Mesothelial cell of epicardium (in vitro differentiated cells): ENCODE measurements around the gene SETMAR. TPM values are rescaled to one million over a fixed set of nuclear protein-coding genes. Genes with fewer than 3 reads are reported as not detected.

Source experiments
- DNase-seq, 2 experiments: peaks; one replicate each; pipeline ENCODE4 v3.0.0; 2021; ENCODE audit warnings: low spot score in 2 of 2; ENCODE audit not compliant: unreplicated experiment in 2 of 2
- H3K27ac Mint-ChIP-seq: 2 replicates; pipeline ENCODE4 v1.8.0; 2021; ENCODE audit warnings: mixed read lengths
- H3K27me3 Mint-ChIP-seq: 2 replicates; pipeline ENCODE4 v1.8.0; 2021; ENCODE audit warnings: low read depth, mixed read lengths
- H3K36me3 Mint-ChIP-seq: 2 replicates; pipeline ENCODE4 v1.8.0; 2021; ENCODE audit warnings: mixed read lengths
- H3K4me1 Mint-ChIP-seq: 2 replicates; pipeline ENCODE4 v1.8.0; 2021; ENCODE audit warnings: mixed read lengths
- H3K4me3 Mint-ChIP-seq: 2 replicates; pipeline ENCODE4 v1.8.0; 2021; ENCODE audit warnings: mild to moderate bottlenecking, moderate library complexity, mixed read lengths
- H3K9me3 Mint-ChIP-seq: 2 replicates; pipeline ENCODE4 v1.8.0; 2021; ENCODE audit warnings: mixed read lengths
- CTCF ChIP-seq: fragments of 200-600 bp; sonication (generic); IDR thresholded peaks from one replicate; pipeline ENCODE4 v1.5.0; 2021; ENCODE audit warnings: antibody characterized with exemption; ENCODE audit not compliant: unreplicated experiment
- total RNA-seq: library from RNA; stranded (reverse); gene quantifications from 3 replicates; pipeline ENCODE4 v1.2.1, GENCODE V29; 2021

SETMAR gene
- total RNA-seq, 1 donor from 2014 or later: 32.3 TPM

DNA sequence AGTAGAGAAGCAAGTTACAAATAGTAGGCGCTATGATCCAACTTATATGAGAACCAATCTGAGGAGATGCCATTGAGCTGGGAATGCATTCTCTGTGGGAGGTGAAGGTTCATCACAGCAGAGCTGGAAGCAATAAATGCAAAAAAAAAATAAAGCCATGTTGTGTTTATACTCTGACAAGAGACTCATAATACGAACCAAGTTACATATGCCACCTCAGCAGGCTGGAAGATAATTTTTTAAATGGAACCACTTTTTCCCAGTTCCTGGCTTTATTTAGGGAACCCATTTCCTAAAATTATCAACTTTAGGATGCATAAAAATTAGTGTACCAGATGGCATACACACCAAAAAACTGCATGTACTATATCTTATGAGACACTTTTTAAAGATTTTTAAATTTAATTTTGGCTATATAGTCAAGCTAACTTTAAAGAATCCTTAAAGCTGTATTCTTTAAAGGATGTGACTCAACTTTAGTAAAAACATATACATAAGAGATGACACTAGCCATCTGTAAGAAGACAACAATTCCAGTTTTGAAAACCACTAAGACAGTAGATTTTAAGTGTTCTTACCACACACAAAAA lies 23.6 kb upstream of the SETMAR start:
- no peaks in the 10 kb centered on the region for H3K36me3 Mint-ChIP-seq
- peaks cover 4% of the 10 kb centered on the region for H3K4me1 Mint-ChIP-seq
- no peak for DNase-seq
- no peak for TF ChIP-seq CTCF
- H3K9me3 Mint-ChIP-seq: no peaks in the 10 kb centered on the region
- peaks cover 2% of the 10 kb centered on the region for H3K27me3 Mint-ChIP-seq
- no peak overlapping the region for H3K4me3 Mint-ChIP-seq
- no peak overlapping the region for H3K27ac Mint-ChIP-seq

DNA sequence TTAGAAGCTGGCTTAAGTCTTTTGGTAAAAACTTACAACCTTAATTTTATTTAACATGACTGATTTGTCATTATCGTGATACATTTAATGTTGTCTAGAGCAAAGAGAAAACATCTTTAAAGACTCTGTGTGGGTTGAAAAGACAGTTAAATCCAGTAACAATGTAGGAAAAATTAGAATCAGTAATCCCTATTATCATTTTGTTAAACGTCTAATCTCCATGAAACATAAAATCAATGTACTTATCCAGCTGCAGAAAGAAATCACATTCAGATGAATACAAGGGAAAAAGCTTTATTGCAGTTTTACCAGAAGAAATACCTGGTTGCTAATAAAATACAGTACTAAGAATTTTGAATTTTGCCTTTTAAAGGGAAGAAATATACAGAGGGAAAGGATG lies 21.2 kb upstream of the SETMAR start:
- no peak for TF ChIP-seq CTCF
- H3K27ac Mint-ChIP-seq: no peak overlapping the region
- H3K9me3 Mint-ChIP-seq: no peaks in the 10 kb centered on the region
- H3K27me3 Mint-ChIP-seq: peaks cover 2% of the 10 kb centered on the region
- H3K4me3 Mint-ChIP-seq: no peak overlapping the region
- H3K4me1 Mint-ChIP-seq: peaks cover 15% of the 10 kb centered on the region
- H3K36me3 Mint-ChIP-seq: no peaks in the 10 kb centered on the region
- DNase-seq: no peak

GRCh38 chr3:4284865-4285264 lies 18.3 kb upstream of the SETMAR start:
- Mint-ChIP-seq H3K9me3 (no peaks in the 10 kb centered on the region), H3K4me1 (peaks cover 15% of the 10 kb centered on the region), H3K27ac (no peak overlapping the region), H3K4me3 (no peak overlapping the region), H3K36me3 (no peaks in the 10 kb centered on the region), H3K27me3 (peaks cover 2% of the 10 kb centered on the region)
- no peak for DNase-seq
- TF ChIP-seq CTCF: no peak

- Mint-ChIP-seq H3K27me3 (no peaks in the 10 kb centered on the region), H3K27ac (no peak overlapping the region), H3K4me1 (peaks cover 25% of the 10 kb centered on the region), H3K4me3 (no peak overlapping the region), H3K9me3 (no peaks in the 10 kb centered on the region), H3K36me3 (no peaks in the 10 kb centered on the region)
- TF ChIP-seq CTCF: no peak
- DNase-seq: no peak
These were observed 14.1 kb upstream of the SETMAR start for GRCh38 chr3:4289044-4289443.

GRCh38 chr3:4290272-4290893 lies 12.8 kb upstream of the SETMAR start:
- TF ChIP-seq CTCF: peak; percentile 96
- Mint-ChIP-seq H3K9me3 (no peaks in the 10 kb centered on the region), H3K27ac (no peak overlapping the region), H3K4me3 (no peak overlapping the region), H3K27me3 (no peaks in the 10 kb centered on the region), H3K4me1 (peaks cover 17% of the 10 kb centered on the region), H3K36me3 (no peaks in the 10 kb centered on the region)
- peak in 1 of 2 experiments; percentile 41 for DNase-seq
